NCI-H128 (cell line): ENCODE results near the gene TFCP2.

Experiments used
- DNase-seq: peaks from one replicate; lab custom pipeline; 2025; ENCODE audit not compliant: unreplicated experiment; lab: John Stamatoyannopoulos, UW

TFCP2 gene

DNA sequence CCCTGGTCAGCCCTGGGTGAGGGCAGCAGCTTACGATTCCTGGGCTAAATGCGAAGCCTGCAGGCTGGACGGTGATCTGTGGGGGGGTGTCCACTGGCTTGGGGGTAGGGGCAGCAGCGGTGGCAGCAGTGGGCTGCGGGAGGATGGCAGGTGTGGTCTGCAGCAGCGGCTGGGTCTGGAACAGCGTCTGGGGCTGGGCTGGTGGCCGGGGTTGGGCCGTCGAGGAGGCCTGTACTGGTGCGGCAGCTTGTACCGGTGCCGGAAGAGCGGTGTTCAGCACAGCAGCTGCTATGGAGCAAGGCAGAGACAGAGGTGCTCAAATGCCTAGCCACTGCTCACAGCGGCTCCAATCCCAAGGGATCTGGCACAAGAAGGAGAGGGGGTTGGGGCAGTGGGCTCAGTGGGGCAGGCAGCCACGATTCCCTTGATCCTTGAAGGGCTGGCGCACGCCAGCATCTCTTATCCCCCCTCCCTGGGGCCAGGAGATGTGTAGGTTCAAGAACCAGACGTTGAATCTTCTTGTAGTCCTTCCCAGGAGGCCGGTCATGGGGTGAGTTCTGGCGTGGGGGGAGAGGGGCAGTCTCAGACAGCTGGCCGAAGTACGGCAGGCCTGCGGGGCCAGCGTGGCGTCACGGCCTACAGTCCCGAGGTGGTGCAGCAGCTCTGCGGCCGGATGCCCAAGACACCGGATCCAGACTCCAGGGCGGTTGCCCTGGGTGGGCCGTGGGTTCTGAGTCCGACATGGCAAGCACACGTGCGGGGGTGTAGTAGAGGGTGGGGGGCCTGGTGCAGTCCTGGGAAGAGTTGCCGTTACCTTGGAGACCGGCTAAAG, 25.0 kb upstream of the TFCP2 start:
- no peak for DNase-seq

DNA sequence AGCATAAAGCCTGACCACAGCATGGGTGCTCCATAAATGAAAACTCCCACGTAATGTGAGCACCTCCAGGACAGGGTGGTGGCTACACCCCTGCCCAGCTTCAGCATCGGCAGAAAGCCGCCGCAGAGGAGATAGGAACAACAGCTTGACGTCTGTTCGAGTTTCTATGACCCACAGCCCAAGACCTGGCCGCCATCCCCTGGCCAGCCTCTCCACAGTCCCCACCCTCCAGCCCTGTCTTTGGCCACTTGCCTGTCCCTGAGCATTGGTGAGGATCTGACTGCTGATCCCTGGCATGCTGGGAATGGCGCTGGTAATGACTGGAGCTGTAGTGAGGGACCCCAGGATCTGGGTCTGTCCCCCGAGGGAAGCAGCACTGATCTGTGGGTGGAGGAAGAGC, 23.6 kb upstream of the TFCP2 start:
- DNase-seq: no peak

DNA sequence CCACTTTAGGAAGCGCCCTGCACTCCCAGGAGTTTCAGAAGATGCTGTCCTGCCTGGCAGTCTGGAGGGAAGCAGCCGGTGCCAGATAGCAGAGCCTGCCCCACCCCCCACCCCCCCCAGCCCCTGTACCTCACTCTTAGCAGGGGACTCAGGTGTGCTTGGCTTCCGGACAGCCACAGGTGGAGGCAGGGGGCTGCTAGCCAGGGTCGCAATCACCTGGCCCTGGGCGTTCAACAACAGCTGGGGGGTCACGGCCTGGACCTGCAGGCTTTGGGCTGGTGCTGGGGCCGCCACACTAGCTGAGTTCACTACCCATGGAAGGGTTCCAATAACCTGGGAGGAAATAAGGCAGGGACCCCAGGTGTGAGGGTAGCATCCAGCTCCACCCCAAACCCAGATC, 22.9 kb upstream of the TFCP2 start:
- DNase-seq: no peak

DNA sequence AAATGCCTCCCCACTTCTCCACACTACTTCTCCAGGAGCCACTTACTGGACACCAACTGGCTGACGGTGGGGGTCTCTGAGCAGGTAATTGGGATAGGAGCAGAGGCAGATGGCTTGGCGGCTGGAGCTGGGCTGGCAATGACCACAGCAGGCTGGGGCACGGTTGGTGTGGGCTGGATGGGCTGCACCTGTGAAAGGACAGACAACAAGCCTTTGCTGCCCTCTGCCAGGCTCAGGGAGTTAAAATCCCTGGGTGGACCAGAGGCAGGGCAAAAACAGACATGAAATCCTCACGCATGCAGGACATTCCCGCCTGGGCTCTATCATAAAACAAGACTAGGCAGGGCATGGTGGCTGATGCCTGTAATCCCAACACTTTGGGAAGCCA, 19.3 kb upstream of the TFCP2 start:
- DNase-seq: no peak

DNA sequence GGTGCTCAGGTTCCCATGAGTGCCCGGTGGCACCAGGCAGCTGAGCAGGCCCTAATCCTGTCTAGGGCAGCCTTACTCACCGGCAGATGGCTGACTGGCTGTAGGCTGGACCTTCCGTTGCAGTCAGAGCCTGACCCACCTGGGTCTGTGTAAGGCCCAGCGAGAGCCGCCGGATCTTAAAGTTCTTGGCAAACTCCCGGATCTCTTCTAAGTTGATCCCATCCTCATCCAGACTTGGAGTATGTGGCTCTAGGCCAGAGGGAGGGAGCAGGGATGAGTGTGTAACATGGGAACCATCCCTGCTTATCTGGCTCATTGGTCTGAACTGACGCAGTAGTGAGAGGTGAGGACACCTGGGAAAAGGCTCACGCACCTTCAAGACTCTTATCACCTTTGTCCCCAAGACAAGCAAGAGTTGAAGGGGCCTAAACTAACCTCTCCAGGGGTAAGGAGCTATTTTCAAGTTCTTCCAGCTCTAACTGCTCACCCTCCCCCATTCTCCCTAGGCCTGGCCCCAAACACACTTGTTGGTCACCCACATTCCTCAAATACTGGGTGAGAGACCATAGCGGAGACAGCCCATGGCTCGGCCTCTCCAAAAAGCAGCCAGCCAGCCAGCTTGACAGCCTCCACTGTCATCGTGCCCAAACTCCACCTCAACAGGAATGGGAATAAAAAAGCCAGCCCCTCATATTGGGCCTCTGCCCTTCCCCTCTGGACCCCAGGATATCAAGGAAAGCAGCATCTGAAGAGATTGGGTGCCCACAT, 18.8 kb upstream of the TFCP2 start:
- DNase-seq: no peak

DNA sequence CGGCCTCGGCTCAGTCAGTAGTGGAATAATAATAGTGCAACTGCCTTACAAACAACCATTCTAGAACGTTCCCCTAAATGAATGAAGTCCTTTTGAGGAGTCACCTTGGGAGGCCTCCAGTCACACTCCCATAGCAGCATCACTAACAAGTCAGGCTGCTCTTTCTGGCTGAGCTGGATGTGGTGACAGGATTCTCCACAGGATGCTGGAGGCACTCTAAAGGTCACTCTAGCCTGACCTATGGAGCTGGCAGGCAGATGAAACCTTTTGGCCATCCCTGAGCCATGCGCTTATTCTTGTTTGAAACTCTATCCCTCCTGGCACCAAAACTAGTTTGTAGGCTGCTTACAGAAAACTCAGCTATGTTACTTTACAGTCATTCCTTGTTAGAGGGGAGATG, 17.9 kb upstream of the TFCP2 start:
- DNase-seq: no peak

DNA sequence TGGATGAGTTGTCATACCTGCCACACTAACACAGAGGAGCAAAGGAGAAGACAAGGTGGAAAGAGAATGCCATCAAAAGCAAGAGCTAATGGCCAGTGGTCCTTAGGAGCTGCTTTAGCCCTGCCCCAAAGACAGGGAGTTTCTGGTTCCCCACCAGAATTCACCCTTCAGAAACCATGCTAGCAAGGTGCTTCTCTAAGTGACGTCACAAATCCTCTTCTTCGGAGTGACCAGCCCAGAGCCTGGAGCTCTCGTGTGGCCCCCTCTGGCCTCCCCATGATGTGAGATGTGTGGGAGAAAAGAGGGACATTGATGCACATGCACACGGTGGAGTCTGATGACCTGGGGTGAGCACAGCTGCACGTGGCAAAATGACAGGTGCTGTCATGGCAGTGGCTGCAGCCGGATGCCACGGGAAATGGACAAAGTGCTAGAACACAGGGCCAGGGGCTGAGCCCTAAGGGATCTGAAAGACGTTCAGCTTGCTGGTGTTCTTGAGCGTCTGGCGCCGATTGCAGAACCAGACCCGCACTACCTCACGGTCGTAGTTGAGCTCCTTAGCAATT, 16.9 kb upstream of the TFCP2 start:
- no peak for DNase-seq

DNA sequence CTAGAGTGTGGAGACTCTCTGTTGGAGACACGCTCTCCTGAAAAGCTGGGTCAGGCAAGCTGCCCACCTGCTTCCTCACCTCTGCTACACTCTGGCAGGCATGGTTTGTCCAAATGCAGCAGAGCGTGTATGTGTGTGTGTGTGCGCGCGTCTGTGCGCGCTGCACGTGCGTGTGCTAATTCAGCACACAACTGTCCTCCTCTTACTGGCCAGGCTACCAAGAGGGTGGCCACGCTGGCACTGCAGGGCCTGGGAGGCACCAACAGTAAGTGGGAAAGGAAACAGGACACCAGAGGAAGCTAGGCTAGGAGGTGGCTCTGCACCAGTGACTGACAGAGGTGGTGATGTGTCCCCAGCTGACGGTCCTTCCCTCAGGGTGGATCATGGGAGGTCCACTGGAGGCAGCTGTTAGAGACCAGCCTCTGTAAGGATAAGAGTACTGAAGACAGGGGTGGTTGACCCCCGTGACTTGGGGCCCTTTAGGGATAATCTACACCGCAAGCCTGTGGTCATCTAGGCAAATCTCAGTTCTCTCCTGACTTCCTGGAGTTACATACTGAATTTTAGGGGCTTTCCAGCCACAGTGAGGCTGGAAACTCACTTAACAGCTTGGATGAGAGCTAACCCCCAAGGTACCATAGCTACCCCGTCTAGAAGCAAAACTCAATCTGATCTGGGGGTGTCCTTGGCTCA, 15.6 kb upstream of the TFCP2 start:
- DNase-seq: no peak

DNA sequence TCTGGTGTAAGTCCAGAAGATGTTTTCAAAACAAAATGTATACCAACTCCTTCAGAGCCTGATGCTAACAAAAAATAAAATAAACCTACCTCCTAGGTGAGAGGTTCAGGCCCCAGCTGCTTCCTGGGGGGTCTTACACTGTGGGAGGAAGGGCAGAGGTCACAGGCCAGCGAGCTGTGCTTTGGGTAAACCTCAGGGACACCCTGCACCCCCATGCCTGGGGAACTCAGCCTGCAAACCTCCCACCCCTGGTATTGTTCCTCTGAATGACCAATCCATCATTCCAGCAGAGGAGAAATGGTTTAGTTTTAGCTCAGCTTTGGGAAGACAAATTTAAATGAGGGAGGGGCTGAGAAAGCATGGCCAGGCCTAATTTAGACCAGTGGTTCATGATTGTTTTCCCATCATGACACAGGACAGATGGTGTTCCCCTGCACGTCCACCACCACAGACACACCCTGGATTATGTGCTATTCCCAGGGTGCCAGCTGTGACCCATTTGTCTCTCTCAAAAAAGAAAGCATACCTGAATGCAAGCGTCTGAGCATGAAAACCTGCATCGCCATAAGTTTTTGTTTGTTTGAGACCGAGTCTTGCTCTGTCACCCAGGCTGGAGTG, 14.5 kb upstream of the TFCP2 start:
- DNase-seq: no peak

DNA sequence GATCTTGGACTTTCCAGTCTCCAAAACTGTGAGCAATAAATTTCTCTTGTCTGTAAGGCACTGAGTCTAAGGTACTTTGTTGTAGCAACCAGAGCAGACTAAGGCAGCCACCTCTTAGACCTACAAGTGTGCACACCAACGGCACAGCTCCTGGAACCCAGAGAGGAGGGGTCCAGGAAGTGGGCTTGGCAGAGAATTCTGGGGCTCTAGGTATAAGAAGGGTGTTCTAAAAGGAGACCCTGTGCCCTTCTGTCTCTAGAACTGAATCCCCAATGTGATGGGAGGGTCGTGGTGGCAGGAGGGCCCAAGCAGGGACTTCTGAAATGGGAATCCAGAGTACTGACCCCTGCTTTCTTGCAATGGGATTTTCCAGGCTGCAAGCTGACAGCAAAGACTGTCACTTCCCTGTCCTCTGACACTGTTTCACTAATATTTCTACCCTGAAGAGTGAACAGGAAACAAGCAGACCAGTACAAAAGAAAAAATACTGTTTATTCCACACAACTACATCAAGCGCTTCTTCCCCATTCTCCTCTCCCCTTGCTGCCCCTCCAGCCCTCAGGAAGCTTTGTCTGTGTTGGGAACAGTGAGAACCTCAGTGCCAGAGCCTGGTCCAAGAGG, 13.6 kb upstream of the TFCP2 start:
- DNase-seq: no peak

DNA sequence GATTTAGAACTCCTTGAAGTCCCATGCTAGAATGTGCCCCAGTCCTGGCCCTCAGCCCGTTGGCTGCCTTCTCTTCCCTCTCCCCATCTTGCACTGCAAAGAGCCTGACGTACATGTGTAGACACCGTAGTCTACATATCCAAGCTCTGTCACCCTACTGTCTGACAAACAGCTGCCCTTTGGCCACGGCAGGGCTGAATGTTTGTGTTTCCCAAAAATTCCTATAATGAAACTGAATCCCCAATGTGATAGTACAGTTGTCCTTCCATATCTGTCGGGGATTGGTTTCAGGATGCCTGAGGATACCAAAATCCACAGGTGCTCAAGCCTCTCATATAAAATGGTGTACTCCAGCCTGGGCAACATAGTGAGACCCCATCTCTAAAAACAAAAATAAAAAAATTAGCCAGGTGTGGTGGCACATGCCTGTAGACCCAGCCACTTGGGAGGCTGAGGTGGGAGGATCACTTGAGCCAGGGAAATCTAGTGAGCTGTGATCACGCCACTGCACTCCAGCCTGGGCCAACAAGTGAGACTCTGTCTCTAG, 12.3 kb upstream of the TFCP2 start:
- no peak for DNase-seq

DNA sequence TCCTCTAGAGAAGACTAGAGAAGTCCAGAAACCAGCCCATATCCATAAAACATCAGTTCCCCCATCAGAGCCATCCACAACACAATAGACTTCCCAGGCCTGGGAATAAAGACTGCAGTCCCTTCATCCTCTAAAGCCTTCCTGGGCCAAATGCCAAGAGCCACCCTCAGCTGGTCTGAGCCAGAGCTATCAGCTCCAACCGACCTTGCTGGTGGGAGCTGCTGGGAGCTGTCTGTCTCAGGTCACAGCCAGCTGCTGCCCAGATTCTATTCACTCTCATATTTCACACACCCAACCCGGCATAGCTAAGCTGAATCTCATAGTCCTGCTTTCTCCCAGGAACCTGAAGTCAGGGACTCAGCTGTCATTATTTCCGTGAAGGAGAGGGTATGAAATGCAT, 10.9 kb upstream of the TFCP2 start:
- DNase-seq: no peak

DNA sequence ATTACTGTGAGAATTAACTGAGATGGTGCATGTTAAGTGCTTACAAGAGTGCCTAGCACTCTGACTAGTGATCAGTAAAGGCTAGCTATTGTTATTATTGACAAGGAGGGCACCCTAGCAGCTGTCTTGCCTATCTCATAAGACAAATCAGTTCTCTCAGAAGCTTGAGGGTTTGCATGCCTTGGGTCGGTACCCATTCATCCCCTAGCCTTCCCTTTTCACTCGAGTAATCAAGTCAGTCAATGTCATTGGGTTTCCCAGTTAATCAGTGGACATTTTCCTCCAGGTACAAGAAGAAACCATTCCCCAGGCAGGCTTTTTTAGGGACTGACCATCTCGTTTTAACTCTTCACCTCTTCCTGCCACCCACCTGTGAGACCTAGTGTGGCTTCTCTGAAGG, 10.4 kb upstream of the TFCP2 start:
- DNase-seq: no peak

DNA sequence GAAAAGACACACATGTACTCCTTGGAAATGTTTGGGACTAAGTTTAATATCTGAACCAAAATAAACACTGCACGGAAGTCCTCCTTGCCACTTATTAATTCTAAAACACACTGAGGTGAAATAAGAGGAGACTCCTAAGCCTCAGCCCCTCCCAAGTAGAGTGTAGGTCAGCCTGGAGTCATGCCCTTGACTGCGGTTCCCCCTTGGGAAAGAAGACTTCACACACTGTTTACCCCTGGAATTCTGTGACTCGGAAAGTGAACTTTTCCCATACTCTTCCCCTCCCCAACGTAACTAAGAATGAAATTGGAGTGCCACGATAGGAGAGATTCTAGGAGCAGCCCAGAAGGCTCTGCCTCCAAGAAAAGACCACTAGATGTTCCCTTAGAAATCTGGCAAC, 8.6 kb upstream of the TFCP2 start:
- DNase-seq: no peak

DNA sequence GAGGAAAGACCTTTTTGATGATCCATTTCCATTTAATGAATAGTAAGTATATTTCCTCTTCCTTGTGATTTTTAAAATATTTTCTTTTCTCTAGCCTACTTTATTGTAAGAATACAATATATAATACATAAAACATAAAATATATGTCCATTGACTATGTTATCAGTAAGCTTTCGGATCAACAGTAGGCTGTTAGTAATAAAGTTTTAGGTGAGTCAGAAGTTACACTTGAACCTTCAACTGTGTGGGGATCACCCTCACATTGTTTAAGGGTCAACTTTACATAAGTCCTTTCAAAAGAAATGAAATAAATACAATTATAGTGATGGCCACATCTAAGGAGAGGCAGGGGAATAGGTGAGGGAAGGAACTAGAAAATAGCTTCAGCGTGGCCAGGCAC, 5.0 kb upstream of the TFCP2 start:
- no peak for DNase-seq

DNA sequence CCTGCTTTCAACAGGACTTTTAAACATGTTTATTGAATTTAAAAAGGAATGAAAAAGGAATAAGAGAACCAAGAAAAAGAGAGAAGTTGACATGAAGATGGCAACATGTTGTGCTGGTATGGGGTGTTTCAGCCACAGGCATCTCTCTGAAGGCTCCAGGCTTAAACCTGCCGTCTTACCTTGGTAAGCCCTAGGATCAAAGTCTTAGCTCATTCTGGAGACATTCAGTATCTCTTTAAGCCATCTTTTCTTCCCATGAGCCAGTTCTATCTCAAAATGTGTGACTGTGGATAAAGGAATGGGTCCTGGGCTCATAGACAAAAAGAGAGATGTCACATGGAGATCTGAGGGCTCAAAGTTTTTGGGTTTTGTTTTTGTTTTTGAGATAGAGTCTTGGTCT, 1.6 kb upstream of the TFCP2 start:
- DNase-seq: no peak

DNA sequence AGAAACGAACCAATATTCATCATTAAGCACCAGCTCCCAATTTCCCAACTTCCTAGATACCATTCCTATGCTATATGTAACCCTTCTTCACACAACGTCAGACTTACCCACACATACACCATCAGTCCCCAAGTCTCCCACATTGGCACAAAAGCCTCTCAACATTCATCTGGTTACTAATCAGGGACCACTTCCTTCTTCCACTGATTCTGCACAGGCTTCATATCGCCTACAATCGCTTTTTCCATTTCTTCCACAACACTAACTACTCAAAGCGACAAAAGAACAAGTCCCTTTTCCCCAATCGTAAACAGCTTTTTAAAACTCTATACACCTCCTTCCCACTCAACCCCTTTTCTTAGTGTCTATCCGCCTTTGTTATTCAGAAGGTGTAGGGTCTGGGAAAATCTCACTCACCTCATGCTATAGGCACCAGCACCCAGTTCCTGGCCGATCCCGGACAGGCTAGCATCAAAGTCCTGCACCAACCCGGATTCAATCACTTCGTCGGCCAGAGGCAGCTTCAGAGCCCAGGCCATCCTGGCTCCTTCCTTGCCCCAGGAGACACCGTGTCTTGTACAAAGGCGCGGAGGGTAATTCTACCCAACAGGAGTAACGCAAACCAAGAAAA, 936 bp downstream of the TFCP2 start:
- DNase-seq: no peak

DNA sequence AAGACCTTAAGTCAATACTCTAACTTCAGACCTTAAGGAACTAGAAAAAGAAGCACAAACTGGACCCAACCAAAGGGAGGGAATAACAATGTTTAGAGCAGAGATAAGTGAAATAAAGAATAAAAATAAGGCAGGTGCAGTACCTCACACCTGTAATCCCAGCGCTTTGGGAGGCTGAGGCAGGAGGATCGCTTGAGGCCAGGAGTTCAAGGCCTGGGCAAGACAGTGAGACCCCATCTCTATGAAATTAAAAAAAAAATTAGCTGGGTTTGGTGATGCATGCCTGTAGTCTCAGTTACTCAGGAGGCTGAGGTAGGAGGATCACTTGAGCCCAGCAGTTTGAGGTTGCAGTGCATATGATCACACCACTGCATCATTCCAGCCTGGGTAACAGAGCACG, 9.1 kb downstream of the TFCP2 start:
- no peak for DNase-seq

DNA sequence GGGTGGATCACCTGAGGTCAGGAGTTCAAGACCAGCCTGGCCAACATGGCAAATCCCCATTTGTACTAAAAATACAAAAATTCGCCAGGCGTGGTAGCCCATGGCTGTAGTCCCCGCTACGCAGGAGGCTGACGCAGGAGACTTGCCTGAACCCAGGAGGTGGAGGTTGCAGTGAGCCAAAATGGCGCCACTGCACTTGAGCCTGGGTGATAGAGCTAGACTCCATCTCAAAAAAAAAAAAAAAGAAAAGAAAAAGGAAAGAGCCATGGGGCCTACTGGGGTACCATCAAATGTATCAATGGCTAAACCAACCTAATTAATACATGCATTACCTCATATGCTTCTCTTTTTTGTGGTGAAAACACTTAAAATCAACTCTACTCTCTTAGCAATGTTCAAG, 10.7 kb downstream of the TFCP2 start:
- DNase-seq: no peak

DNA sequence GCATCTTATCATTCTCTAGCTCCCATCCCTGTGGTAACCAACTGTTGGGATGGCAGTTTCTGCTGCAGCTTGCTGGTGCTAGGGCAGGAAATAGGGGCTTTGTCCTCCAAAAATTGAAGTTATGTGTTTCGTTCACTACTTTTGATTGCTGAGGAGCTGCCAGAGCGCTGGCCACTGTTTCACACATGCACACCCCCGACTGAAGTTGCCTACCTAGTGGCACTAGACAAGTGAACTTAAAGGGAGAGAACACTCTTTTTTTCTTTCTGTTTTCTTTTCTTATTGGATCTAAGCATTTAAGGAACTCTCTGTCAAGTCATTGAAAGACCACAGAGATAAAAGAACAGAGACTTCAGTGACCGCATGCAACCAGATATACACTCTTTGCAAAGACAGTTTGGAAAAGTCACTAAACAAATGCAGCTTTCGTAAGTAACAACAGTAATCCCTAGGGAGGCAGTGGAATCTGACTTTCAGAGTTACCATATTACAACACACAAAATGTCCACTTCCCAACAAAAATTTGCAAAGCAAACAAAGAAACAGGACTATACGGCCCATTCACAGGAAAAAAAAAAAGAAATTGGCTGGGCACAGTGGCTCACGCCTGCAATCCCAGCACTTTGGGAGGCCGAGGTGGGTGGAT, 12.0 kb downstream of the TFCP2 start:
- no peak for DNase-seq
